ENCODE data around the gene MECP2. TPM values are rescaled to one million over a fixed set of nuclear protein-coding genes. Genes with fewer than 3 reads are reported as not detected.

Gene MECP2
- total RNA-seq, 2 donors from 2014 or later = 70.4 to 73.5 TPM

GRCh38 chrX:154097003-154097588 is 421 bp downstream of the MECP2 start:
- Mint-ChIP-seq H3K36me3 (ENCODE audit: insufficient read depth in 2 of 2) (peaks cover 4% of the 10 kb centered on the region in 2 donors), H3K27ac (no peak overlapping the region), H3K9me3 (no peaks in the 10 kb centered on the region), H3K4me1 (ENCODE audit: low read depth) (peaks cover 59% of the 10 kb centered on the region), H3K4me3 (peak overlapping the region; percentile 86 to 94), H3K27me3 (ENCODE audit: low read depth) (peaks cover 38% of the 10 kb centered on the region)
- DNase-seq = peak; percentile 65 to 74
- peak; percentile 25 to 32 for ATAC-seq (replicated peaks in 1 of 2)

- peak; percentile 31 to 39 for ATAC-seq (replicated peaks in 1 of 2)
- no peaks in the 10 kb centered on the region for H3K9me3 Mint-ChIP-seq
- H3K27me3 Mint-ChIP-seq (ENCODE audit: low read depth) = peaks cover 32% of the 10 kb centered on the region
- H3K4me3 Mint-ChIP-seq = peak overlapping the region; percentile 86 to 94
- peaks cover 4% of the 10 kb centered on the region in 2 donors for H3K36me3 Mint-ChIP-seq (ENCODE audit: insufficient read depth in 2 of 2)
- peaks cover 61% of the 10 kb centered on the region for H3K4me1 Mint-ChIP-seq (ENCODE audit: low read depth)
- peak overlapping the region; percentile 96 for H3K27ac Mint-ChIP-seq
- peak; percentile 23 to 24 for DNase-seq
These were observed 1.1 kb downstream of the MECP2 start for GRCh38 chrX:154096140-154097002.

DNA sequence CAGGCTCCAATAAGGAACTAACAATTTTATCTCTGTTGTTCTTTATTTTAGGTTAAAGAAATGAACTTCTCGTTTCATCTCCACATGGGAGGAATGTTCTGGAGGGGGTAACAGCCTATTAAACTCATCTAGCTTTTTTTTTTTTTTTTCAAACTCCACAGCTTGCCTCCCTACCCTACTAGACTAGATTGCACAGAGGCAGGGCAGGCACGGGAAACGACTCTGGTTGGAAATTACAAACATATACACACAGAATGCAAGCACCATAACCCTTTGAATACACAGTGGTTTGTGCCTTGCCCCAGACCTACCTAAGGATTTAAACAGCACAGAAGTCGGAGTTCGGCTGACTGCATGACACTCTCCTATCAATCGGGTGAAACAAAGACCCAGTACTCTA is 2.7 kb downstream of the MECP2 start:
- H3K27me3 Mint-ChIP-seq (ENCODE audit: low read depth) = peaks cover 27% of the 10 kb centered on the region
- DNase-seq (no peak), ATAC-seq (replicated peaks in 1 of 2) (no peak)
- peak overlapping the region; percentile 74 for H3K27ac Mint-ChIP-seq
- H3K9me3 Mint-ChIP-seq = no peaks in the 10 kb centered on the region
- H3K4me3 Mint-ChIP-seq = peak overlapping the region; percentile 86 to 94
- H3K36me3 Mint-ChIP-seq (ENCODE audit: insufficient read depth in 2 of 2) = peaks cover 4 to 5% of the 10 kb centered on the region in 2 donors
- peaks cover 63% of the 10 kb centered on the region for H3K4me1 Mint-ChIP-seq (ENCODE audit: low read depth)

GRCh38 chrX:154093965-154094364 is 3.6 kb downstream of the MECP2 start:
- Mint-ChIP-seq H3K27me3 (ENCODE audit: low read depth) (peaks cover 27% of the 10 kb centered on the region), H3K27ac (no peak overlapping the region)

GRCh38 chrX:154092371-154092770 is 5.1 kb downstream of the MECP2 start:
- Mint-ChIP-seq H3K9me3 (no peaks in the 10 kb centered on the region), H3K27me3 (ENCODE audit: low read depth) (peaks cover 18% of the 10 kb centered on the region), H3K4me3 (peak overlapping the region; percentile 46 to 86), H3K4me1 (ENCODE audit: low read depth) (peaks cover 57% of the 10 kb centered on the region), H3K36me3 (ENCODE audit: insufficient read depth in 2 of 2) (peaks cover 4 to 6% of the 10 kb centered on the region in 2 donors), H3K27ac (peak overlapping the region; percentile 88)
- no peak for DNase-seq
- ATAC-seq (replicated peaks in 1 of 2) = no peak

More at GRCh38 chrX:154093965-154094364, 3.6 kb downstream of the MECP2 start:
- DNase-seq (no peak), ATAC-seq (replicated peaks in 1 of 2) (no peak)
- Mint-ChIP-seq H3K4me1 (ENCODE audit: low read depth) (peaks cover 59% of the 10 kb centered on the region), H3K4me3 (peak overlapping the region; percentile 86 to 94), H3K36me3 (ENCODE audit: insufficient read depth in 2 of 2) (peaks cover 4 to 6% of the 10 kb centered on the region in 2 donors), H3K9me3 (no peaks in the 10 kb centered on the region)

- Mint-ChIP-seq H3K27ac (no peak overlapping the region), H3K9me3 (no peaks in the 10 kb centered on the region), H3K36me3 (ENCODE audit: insufficient read depth in 2 of 2) (peaks cover 4 to 8% of the 10 kb centered on the region in 2 donors), H3K4me1 (ENCODE audit: low read depth) (peaks cover 59% of the 10 kb centered on the region), H3K27me3 (ENCODE audit: low read depth) (peaks cover 18% of the 10 kb centered on the region), H3K4me3 (peak overlapping the region in 1 of 2 donors; percentile 22)
- ATAC-seq (replicated peaks in 1 of 2) (no peak), DNase-seq (no peak)
These were observed 5.8 kb downstream of the MECP2 start for GRCh38 chrX:154091678-154092077.

- Mint-ChIP-seq H3K36me3 (ENCODE audit: insufficient read depth in 2 of 2) (peaks cover 0 to 4% of the 10 kb centered on the region in 2 donors), H3K4me3 (peak overlapping the region in 1 of 2 donors; percentile 47), H3K4me1 (ENCODE audit: low read depth) (peaks cover 58% of the 10 kb centered on the region), H3K27me3 (ENCODE audit: low read depth) (peaks cover 18% of the 10 kb centered on the region), H3K9me3 (no peaks in the 10 kb centered on the region), H3K27ac (peak overlapping the region; percentile 63)
- DNase-seq = no peak
- ATAC-seq (replicated peaks in 1 of 2) = no peak
These were observed 6.8 kb downstream of the MECP2 start for GRCh38 chrX:154090731-154091130.

DNA sequence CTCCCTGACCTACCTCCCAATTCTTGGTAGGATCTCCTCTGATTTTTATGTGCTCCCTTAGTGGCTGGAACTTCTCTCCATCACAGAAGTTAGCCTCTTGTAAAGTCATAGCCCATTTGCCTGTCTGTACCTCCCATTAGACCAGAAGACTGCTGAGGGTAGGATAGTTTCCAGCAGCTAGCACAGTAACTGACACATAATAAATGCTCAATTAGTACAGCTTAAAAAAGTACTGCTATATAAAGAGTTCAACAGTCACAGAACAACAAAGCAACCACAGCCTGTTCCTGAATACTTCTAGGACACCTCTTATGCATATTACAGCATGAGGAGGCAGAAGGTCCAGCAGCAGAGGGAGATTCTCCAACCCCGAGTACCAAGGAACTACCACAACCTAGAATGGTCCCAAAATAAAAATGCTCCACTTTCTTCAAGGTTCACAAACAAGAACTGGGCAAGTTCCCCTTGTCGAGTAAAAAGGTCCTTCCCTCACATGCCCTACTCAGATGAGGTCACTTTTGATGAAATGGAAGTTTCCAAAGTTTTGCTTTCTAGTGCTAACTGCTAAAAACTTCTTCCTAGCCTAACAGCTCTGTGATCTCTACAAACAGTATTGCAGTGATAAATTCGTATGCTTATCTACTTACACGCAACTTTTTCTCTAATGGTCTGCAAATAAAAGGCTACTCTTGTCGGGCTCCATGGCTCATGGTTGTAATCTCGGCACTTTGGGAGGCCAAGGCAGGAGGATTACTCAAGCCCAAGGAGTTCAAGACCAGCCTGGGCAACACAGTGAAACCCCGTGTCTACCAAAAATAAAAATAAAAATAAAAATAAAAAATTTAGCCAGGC is 12.8 kb downstream of the MECP2 start:
- Mint-ChIP-seq H3K27ac (peak overlapping the region; percentile 86), H3K4me3 (peak overlapping the region in 1 of 2 donors; percentile 52), H3K9me3 (no peaks in the 10 kb centered on the region), H3K36me3 (ENCODE audit: insufficient read depth in 2 of 2) (peaks cover 2 to 10% of the 10 kb centered on the region in 2 donors), H3K27me3 (ENCODE audit: low read depth) (peaks cover 13% of the 10 kb centered on the region), H3K4me1 (ENCODE audit: low read depth) (peaks cover 37% of the 10 kb centered on the region)
- ATAC-seq (replicated peaks in 1 of 2) (peak; percentile 40 to 54), DNase-seq (no peak)

DNA sequence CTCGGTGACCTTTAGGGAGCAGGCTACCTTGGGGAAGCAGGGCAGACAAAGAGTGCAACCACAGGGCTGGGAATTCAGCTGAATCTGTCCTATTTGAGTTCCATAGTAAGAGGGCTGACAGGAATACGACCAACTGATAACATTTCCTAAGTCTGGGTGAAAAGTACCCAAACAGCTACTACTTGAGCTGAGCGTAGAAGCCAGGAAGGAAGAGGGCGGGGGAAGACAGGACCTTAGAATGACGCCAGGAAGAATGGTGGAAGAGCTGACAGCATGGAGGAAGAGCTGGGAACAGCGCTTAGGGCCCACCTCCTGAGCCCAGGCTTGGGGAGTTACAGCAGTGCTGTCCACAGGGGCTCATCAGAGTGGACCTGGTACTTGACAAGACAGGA is 14.4 kb downstream of the MECP2 start:
- peaks cover 36% of the 10 kb centered on the region for H3K4me1 Mint-ChIP-seq (ENCODE audit: low read depth)
- H3K36me3 Mint-ChIP-seq (ENCODE audit: insufficient read depth in 2 of 2) = peaks cover 4 to 14% of the 10 kb centered on the region in 2 donors
- peak overlapping the region; percentile 52 to 67 for H3K4me3 Mint-ChIP-seq
- no peaks in the 10 kb centered on the region for H3K9me3 Mint-ChIP-seq
- H3K27me3 Mint-ChIP-seq (ENCODE audit: low read depth) = peaks cover 13% of the 10 kb centered on the region
- no peak for ATAC-seq (replicated peaks in 1 of 2)
- DNase-seq = no peak
- H3K27ac Mint-ChIP-seq = peak overlapping the region; percentile 48

DNA sequence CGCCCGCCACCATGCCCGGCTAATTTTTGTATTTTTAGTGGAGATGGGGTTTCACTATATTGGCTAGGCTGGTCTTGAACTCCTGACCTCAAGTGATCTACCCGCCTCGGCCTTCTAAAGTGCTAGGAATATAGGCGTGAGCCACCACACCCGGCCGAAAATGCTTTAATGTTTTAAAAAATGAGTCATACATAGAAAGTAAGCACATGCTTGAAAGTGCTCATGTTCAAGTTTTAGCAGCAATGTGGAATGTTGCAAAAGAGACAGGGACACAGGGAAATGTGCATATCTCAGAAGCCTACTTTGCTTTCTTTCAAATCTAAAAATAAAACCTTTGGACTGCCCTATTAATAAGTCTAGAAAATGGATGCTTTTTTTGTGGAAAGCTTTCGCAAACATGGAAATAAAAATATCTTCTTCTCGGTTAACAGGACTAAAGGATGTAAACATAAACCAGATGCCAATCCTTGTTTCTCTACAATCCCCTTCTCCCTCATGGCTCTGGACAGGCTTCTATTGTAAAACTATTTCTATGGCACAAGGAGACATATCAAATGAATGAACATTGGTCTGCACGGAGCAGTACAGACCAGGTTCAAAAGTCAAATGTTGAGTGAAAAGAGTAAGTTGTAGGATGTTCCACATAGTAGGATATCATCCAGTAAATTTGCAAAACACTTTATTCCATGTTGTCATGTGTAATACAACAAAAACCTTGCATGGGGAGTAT is 15.0 kb downstream of the MECP2 start:
- no peaks in the 10 kb centered on the region for H3K9me3 Mint-ChIP-seq
- peaks cover 4 to 16% of the 10 kb centered on the region in 2 donors for H3K36me3 Mint-ChIP-seq (ENCODE audit: insufficient read depth in 2 of 2)
- peak overlapping the region; percentile 59 for H3K27ac Mint-ChIP-seq
- DNase-seq (no peak), ATAC-seq (replicated peaks in 1 of 2) (peak in 1 of 2 donors; percentile 25)
- peaks cover 13% of the 10 kb centered on the region for H3K27me3 Mint-ChIP-seq (ENCODE audit: low read depth)
- peaks cover 31% of the 10 kb centered on the region for H3K4me1 Mint-ChIP-seq (ENCODE audit: low read depth)
- peak overlapping the region; percentile 52 to 67 for H3K4me3 Mint-ChIP-seq

DNA sequence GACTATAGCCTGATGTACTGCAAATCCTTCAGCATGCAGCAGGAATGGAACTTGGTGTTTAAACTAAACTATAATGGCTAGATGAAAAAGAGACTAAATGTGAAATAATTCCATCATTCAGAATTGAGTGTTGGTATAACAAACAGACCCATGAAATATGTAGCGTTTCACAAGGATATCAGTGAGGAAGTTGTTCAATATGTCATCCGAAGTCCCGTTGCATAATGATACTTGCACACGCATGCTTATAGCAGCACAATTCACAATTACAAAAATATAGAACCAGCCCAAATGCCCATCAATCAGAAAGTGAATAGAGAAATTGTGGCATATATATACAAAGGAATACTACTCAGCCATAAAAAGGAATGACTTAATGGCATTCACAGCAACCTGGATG is 20.4 kb downstream of the MECP2 start:
- no peak for ATAC-seq (replicated peaks in 1 of 2)
- H3K27me3 Mint-ChIP-seq (ENCODE audit: low read depth) = peaks cover 31% of the 10 kb centered on the region
- peaks cover 36% of the 10 kb centered on the region for H3K4me1 Mint-ChIP-seq (ENCODE audit: low read depth)
- no peak overlapping the region for H3K27ac Mint-ChIP-seq
- H3K9me3 Mint-ChIP-seq = no peaks in the 10 kb centered on the region
- H3K4me3 Mint-ChIP-seq = no peak overlapping the region
- H3K36me3 Mint-ChIP-seq (ENCODE audit: insufficient read depth in 2 of 2) = peaks cover 3 to 14% of the 10 kb centered on the region in 2 donors
- no peak for DNase-seq

- Mint-ChIP-seq H3K4me1 (ENCODE audit: low read depth) (peaks cover 51% of the 10 kb centered on the region), H3K9me3 (no peaks in the 10 kb centered on the region), H3K36me3 (ENCODE audit: insufficient read depth in 2 of 2) (peaks cover 3 to 14% of the 10 kb centered on the region in 2 donors), H3K27ac (no peak overlapping the region), H3K4me3 (peak overlapping the region in 1 of 2 donors; percentile 50), H3K27me3 (ENCODE audit: low read depth) (peaks cover 26% of the 10 kb centered on the region)
- no peak for DNase-seq
- ATAC-seq (replicated peaks in 1 of 2) = peak in 1 of 2 donors; percentile 54
These were observed 23.3 kb downstream of the MECP2 start for GRCh38 chrX:154074199-154074598.
